GM12874 (cell line): Measurements from ENCODE around the gene RHOB.

ENCODE experiments used
- TF ChIP-seq, protein P1 (sequence below): IDR thresholded peaks from 2 replicates; pipeline ENCODE4 v1.5.1; 2011; ENCODE audit warnings: low read depth, mild to moderate bottlenecking, control low read depth, low read length, moderate library complexity; ENCODE audit not compliant: insufficient read depth

The RHOB gene

DNA sequence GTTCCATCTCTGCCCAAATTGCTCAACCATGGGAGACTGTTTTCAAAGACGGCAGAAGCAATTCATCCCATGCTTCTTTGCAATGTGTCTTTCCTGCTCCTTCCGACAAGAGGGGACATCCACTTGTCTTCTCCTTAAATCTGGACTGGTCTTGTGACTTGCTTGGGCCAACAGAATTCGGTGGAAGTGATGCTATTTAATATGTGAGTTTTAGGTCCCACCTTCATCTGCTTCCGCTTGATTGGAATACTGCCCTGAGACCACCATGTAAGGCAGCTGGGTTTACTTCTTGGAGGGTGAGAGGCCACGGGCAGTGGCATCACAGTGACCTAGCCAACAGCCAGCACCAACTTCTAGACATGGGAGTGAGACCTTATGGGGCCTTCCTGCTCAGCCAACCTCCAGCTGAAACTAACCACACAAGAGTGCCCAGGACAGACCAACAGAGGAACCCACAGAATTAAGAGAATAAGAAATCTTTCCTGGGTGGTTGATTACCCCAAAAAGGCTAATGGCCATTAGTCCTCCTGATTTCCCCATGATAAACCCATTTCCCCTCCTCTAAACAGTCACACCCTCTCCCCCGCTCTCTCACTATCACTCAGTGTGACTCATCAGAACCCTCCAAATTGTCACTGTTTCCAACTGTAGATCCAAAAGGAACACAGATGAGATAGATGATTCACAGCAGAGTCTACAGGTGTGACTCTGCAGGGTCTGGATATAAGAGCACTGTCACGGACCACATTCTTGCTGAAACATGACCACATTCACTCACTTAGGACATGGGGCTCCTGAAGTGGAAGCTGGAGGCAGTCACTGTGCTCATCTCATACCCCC, 16.2 kb upstream of the RHOB start:
- TF ChIP-seq, protein P1, sequence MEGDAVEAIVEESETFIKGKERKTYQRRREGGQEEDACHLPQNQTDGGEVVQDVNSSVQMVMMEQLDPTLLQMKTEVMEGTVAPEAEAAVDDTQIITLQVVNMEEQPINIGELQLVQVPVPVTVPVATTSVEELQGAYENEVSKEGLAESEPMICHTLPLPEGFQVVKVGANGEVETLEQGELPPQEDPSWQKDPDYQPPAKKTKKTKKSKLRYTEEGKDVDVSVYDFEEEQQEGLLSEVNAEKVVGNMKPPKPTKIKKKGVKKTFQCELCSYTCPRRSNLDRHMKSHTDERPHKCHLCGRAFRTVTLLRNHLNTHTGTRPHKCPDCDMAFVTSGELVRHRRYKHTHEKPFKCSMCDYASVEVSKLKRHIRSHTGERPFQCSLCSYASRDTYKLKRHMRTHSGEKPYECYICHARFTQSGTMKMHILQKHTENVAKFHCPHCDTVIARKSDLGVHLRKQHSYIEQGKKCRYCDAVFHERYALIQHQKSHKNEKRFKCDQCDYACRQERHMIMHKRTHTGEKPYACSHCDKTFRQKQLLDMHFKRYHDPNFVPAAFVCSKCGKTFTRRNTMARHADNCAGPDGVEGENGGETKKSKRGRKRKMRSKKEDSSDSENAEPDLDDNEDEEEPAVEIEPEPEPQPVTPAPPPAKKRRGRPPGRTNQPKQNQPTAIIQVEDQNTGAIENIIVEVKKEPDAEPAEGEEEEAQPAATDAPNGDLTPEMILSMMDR: no peak

DNA sequence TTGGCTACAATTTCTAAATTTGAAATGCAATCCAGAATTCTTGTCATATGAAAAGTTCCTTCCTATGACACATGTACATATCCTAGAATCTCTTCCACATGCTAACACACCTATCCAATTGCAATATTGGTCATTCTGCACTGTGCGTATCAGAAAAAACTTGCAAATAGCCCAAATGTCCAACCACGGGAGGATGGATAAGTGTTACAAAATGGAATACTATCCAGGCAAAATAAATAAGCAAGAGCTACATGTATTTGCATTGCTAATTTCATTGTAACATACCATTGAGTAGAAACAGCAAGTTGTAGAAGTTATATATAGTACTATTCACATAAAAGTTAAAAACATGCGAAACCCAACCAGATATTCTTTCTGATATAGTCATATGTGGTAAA, 15.6 kb upstream of the RHOB start:
- TF ChIP-seq, protein P1: no peak

DNA sequence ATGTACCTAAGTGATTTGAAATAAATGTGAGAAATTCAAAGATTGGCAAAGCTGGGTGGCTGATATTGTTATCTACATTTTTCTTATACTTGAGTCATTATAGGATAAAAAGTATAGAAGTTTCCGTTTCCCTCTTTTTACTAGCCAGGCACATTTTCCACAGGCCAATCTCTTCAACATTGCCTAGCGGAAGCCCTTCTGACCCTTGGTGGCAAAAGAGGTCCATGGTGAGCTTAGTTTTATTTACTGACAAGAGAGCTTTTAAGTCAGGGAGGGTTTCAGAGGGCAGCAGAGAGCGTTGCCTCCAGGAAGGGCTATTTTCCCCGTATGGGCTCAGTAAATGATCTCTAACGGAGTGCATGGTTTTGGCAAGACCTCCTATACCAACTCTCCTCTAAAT, 15.1 kb upstream of the RHOB start:
- TF ChIP-seq, protein P1: no peak

DNA sequence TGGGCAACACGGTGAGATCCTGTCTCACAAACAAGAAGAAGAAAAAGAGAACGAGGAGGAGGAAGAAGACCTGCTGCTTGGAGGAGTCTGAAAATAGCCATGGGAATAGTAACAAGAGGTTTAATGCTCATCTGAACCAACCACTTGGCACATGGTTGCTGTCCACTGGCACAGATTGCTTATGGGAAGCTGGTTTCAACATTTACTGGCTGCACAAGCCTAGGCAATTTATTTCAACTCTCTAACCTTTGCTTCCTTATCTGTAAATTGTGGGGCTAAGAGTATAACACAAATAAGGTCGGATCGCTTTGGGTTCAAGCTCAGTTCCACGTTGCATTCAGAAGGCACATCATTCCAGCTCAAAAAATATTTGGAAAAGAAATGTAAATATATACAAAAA, 14.2 kb upstream of the RHOB start:
- TF ChIP-seq, protein P1: no peak

DNA sequence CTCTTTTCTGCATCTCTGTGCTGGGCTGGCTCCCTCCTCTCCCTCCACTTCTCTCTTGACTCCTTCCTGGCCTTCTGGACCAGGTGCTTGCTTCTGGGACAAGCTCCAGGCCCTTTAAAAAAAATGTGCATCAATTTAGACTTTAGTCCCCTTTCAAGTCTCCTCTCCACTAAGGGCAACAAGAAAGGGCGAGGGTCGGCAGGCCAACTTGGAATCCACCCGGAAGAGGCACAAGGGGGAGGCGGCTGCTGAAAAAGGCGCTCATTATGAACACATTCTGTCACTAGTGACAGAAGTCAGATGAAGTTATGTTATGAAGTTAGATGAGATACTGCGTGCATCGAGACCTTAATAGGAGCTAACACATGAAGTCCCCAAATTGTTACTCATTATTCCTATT, 13.6 kb upstream of the RHOB start:
- TF ChIP-seq, protein P1: no peak

DNA sequence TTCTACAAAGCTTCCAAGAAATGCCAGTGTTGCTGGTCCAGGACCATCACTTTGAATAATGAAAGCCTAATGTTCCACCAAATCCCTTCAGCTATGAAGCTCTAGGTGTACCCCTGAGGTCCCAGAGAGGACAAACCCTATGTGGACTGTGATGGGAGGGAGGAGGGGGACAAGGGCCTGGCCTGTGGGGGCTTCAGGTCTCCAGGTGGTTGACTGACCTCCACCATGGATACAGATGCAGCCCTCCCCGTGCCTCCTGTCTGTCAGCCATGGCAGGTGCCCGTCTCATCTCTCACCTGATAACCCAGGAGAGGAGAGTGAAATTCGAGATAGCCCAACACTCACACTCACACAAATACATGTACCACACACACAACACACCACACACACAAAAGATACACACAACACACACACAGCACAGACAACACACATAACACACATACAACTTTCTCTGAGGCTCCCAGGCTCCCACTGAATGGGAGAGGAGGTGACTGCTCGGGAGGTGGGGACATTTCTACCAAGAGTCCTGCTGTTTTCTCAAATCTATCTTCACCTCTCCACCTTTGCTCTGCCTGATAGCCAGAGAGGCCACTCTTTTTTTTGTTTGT, 12.8 kb upstream of the RHOB start:
- TF ChIP-seq, protein P1: no peak

DNA sequence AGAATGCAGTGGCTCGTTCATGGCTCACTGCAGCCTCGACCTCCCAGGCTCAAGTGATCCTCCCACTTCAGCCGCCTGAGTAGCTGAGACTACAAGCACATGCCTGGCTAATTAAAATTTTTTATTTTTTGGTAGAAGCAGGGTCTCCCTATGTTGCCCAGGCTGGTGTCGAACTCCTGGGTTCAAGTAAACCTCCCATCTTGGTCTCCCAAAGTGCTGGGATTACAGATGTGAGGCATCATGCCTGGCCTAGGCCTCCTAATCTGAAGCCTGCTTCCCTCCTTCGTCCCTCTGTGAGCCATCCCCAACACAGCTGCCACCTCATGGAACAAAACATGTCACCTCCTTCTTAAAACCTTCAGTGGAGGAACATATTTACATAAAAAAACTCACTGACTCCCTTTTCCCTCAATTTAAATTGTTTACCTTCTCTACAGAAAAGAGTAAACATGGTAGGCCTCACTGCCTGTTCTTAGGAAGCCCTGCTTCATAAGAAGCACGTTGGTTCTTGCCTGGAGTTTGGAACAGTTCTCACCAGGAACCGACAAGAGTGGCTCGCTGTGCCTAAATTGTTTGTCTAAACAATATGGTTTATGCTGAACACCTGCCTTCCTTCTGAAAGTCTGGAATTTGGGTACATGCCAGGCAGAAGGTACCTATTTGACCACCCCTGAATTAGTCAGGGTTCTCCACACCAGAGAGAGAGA, 12.1 kb upstream of the RHOB start:
- TF ChIP-seq, protein P1: no peak
